GM19238 (cell line): ENCODE data around the gene LAIR1.
"Not testable (repeated sequence)": the region's sequence is repeated elsewhere in the genome, so short reads cannot be mapped to it uniquely, and the experiment has no call there.

Experiments used
- DNase-seq: peaks from one replicate; pipeline ENCODE4 v3.0.0; 2011; ENCODE audit warnings: low spot score; ENCODE audit not compliant: insufficient read length

The LAIR1 gene

GRCh38 chr19:54364775-54365257 is at the start of gene LAIR1:
TSS of gene LAIR1 (minus strand) at chr19:54364931. CDS start at chr19:54364804, 127 bp downstream.
- DNase-seq, result no peak

GRCh38 chr19:54414156-54414555 is 49.4 kb upstream of the LAIR1 start:
- DNase-seq, result no peak

DNA sequence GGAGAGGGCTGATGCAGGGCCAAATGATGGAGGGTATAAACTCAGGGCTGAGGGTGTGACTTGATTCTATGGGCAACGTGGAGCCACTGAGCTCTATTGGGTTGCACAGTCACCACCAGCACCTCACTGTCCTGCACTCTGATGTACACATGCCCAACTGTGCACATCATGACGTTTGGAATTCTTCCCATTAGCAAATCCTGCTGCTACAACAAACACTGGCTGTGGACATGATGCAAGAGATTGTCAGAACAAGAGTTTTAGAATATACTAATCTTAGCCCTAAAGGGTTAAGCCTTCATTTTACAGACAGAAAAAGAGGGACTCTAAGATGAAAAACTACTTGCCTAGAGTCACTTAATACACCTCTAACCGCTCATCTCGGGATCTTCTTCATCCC is 48.1 kb upstream of the LAIR1 start:
- DNase-seq, result no peak

GRCh38 chr19:54411033-54411432 is 46.3 kb upstream of the LAIR1 start:
- DNase-seq, result no peak

DNA sequence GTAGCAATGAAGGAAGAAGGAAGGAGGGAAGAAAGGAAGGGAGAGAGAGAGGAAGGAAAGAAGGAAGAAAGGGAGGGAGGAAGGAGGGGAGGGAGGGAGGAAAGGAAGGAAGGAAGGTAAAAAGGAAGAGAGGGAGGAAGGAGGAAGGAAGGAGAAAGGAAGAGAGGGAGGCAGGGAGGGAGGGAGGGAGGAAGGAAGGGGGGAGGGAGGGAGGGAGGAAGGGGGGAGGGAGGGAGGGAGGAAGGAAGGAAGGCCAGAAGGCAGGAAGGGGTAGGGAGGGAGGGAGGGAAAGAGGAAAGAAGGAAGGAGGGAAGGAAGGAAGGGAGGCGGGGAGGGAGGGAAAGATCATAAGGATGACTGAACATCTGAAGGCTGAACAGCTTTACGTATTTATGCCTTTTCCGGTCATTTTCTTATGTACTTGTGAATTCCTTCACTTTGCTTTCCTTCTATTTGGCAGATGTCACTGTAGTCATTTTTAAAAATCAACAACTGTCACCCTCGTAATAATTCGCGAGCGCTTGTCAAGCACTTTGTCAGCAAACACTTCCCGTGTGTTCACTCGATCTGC is 43.8 kb upstream of the LAIR1 start:
- no peak for DNase-seq

- no peak for DNase-seq
Observed at GRCh38 chr19:54407780-54408179, 43.0 kb upstream of the LAIR1 start.

GRCh38 chr19:54405628-54406027 is 40.9 kb upstream of the LAIR1 start:
- no peak for DNase-seq

DNA sequence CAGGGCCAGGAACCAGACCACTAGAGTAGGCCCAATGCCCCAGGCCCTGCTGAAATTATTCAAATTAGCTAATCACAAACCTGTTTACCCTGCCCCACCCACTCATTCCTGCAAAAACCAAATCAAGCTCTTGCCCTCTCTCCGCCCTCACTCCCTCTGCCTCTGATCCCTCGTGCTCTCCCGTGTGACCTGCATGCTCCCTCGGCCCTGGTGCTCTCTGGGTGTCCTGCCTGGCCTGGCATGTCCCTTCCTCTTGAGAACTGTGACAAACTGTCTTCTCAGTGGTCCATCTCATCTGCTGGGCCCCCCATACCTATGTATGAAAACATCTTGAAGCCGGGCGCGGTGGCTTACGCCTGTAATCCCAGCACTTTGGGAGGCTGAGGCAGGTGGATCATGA is 38.3 kb upstream of the LAIR1 start:
- no peak for DNase-seq

- DNase-seq, result no peak
Observed at GRCh38 chr19:54400913-54401312, 36.2 kb upstream of the LAIR1 start.

- no peak for DNase-seq
Observed at GRCh38 chr19:54399189-54399588, 34.5 kb upstream of the LAIR1 start.

- no peak for DNase-seq
Observed at GRCh38 chr19:54395685-54396084, 31.0 kb upstream of the LAIR1 start.

DNA sequence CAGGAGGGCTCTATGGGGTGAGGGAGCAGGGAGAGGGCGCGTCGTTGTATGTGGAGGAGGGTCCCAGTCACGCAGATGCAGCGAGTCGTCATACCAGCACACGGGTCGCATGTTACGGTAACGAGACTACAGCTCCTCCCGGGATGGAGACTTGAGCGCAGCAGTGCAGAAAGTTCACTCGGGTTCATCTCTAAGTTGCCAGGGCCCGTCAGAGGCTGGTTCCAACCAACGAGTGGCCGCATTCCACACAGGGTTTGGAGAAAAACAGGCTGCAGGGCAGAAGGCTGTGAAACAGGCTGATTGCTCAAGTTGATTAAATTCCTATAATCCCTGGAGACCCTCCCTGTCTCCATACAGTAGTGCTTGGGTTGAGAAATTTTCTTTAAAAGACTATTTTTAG is 28.6 kb upstream of the LAIR1 start:
- no peak for DNase-seq

DNA sequence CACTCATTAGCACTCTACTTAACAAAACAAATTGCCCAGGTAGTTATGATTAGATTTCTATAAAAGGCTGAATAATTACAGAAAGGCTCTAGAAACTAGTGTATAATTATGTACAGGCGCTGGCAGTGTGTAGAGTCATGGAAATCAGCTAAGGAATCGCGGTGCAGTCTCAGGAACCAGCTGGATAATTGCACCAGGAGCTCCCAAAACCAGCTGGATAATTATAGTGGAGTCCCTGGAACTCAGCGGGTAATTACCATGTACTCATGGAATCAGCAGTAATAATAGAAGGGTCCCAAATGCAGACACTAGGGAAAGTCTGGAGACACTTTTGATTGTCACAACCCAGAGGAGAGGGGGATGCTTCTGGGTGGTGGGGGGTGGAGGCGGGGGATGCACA is 27.4 kb upstream of the LAIR1 start:
- no peak for DNase-seq

DNA sequence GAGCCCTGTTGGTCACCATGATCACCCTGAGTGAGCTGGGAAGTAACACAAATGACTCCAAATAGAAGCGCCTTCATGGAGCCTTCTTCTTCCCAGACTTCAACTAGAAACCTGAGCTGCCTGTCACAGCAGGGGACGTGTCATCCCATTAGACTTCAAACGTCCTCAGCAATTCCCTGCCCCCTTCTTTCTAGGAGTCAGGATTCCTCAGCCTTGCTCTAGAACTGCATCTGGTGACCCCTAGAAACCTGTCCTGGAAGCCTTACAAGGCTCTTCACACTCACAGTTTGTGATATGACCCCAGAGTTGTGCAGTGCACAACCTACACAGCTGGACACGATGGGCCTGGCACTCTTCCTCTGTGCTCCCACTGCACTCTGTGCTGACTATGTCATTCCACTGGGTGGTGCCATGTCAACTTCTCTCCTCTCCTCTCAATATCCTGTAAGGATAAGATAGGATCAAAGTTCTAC is 26.9 kb upstream of the LAIR1 start:
- DNase-seq, result no peak

DNA sequence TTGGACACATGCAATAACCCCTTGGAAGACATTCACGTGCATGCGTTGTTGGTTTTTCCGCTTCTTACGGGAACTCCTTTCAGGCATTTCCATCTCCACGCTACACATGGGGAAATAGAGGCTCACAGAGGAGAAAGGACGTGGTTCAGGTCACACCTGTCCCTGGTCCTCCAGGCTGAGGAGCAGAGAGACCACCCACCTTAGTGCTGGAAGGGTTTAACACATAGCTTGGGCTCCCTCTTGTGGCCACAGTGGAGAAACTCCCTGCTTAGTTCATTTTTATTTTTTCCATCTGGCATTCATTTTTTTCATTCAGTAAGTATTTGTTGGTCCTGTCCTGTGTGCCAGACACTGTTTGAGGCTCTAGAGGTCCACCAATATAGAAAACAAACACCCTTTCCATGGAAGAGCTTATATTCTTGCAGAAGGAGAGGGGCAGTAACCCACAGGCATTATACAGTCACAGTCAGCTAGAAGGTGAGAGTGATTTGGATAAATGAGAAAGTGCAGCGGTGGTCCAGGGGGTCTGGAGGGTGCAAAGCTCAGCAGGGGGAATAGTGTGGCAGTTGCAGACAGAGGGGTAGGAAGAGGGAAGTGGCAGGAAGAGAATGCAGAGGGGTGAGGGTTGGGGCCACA is 26.3 kb upstream of the LAIR1 start:
- DNase-seq, result no peak

DNA sequence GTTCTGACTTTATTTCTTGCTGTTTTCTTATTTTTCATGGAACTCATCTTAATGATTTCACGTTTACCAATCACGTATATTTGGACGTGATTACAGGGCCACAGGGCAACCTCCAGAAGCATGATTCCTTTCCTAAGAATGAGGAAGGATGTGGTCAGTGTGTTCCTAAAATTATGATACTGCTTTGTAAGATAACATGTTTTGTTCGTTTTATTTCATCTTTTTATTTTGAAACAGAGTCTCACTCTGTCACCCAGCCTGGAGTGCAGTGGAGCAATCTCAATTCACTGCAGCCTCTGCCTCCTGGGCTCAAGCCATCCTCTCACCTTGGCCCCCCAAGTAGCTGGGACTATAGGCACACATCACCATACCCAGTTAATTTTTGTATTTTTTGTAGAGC is 24.8 kb upstream of the LAIR1 start:
- no peak for DNase-seq

DNA sequence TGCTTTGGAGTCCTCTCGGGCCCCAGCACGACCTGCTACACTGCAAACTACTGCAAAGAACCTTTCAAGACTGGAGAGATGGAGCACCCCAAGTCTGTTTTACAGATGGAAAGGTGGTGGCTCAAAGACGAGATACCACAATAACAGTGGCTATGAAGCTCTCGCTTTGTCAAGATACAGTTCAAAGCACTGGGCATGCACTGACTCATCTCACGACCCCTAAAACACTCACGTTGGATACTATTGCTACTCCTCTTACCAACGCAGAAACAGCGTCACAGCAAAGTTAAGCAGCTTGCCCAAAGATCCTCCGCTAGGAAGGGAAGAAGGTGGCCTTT is 24.0 kb upstream of the LAIR1 start:
- DNase-seq, result no peak

- peak; percentile 50 for DNase-seq
Observed at GRCh38 chr19:54387991-54388801, 23.5 kb upstream of the LAIR1 start.

DNA sequence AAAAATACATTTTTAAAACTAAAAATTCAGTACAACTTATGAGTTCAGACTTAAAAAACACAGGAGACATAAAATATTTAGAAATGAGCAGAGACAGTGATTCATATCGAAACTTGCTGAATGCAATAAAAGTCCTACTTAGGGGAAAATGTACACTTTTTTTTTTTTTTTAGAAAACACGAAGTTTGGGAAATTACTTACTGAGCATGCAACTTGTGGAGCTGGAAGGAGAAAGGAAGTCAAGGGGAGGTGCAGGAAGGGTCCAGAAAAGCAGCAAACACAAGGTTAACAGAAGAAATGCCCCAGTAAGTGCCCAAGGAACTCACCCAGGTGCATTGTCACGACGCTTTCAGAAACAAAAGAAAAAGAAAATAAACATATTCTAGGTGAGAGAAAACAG is 18.6 kb upstream of the LAIR1 start:
- no peak for DNase-seq

GRCh38 chr19:54382041-54382440 is 17.3 kb upstream of the LAIR1 start:
- DNase-seq, result not testable (repeated sequence)

DNA sequence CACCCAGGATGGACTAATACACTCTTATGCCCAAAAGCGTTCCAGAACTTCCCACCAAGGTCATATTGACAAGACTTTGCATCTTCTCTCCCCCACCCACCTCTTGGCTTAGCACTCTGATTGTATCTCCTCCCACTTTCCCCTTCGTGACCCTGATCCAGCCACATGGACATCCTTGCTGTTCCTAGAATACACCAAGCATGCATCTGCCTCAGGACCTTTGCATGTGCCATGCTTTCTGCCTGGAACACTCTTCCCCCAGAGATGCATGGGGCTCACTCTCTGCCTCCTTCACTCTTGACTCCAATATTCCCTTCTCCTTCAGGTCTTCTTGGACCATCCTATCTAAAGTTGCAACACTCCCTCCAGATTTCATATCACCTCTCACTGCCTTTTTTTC is 16.2 kb upstream of the LAIR1 start:
- DNase-seq, result no peak

DNA sequence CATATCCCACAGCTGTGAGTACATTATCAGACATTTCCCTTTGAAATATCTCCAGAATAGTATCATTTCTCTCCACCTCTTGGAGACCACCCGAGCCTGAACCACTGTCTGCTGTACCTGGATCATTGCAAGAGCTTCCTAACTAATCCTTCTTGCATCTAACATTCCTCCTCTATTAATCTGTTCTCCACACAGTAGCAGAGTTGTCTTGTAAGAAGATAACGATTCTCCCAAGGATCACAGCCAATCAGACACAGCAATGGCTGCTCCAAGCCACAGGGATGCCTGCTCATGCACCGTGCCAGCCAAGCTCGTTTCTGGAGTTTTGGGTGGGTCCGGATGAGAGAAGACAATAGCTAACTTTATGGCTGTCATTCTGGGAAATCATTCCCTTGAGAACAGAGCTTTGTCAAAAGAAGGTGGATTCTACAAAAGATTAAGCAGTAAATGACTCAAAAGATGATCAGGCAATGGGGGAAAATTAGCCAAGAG is 14.5 kb upstream of the LAIR1 start:
- DNase-seq, result no peak
